ENCODE data around the gene HNRNPLL. TPM values are rescaled to one million over a fixed set of nuclear protein-coding genes. Genes with fewer than 3 reads are reported as not detected.
A peak's percentile ranks its signal among the peaks of the same experiment; 100 is the strongest.

Gene HNRNPLL
- total and polyA plus RNA-seq, 2 of the 13 experiments (the other 11 are each of a cell fraction or from before 2014, with no cell fraction given): 49.4 to 103 TPM

GRCh38 chr2:38603402-38604290 is 918 bp upstream of the HNRNPLL start (continued):
- peak; percentile 54 for TF ChIP-seq KMT2B (CRISPR knock-in tag; IDR thresholded peaks at IDR 0.05)
- peak; percentile 17; the same call in 1 of the 2 replicates for TF ChIP-seq PHF8 (CRISPR knock-in tag; IDR thresholded peaks at IDR 0.05)
- peak; percentile 45 for TF ChIP-seq ZGPAT (CRISPR knock-in tag; IDR thresholded peaks at IDR 0.05)
- TF ChIP-seq RNF219 (CRISPR knock-in tag; IDR thresholded peaks at IDR 0.05): peak; percentile 83; the same call in 1 of the 2 replicates
- no peak; the same call in 1 of the 2 replicates for TF ChIP-seq NR2F6 (IDR thresholded peaks at IDR 0.05)
- peak; percentile 58; the same call in 1 of the 2 replicates for TF ChIP-seq NR2F6 (CRISPR knock-in tag; IDR thresholded peaks at IDR 0.05)
- TF ChIP-seq KLF13 (CRISPR knock-in tag; IDR thresholded peaks at IDR 0.05): peak; percentile 94
- peak; percentile 78 for TF ChIP-seq KMT2A (CRISPR knock-in tag; IDR thresholded peaks at IDR 0.05)
- TF ChIP-seq MBNL3 (CRISPR knock-in tag; conservative IDR thresholded peaks at IDR 0.05): 0 out of 2 replicates have a peak, but pooled peaks have one; percentile 20
- TF ChIP-seq ZNF564 (CRISPR knock-in tag; IDR thresholded peaks at IDR 0.05): peak; percentile 47; the same call in 1 of the 2 replicates
- peak; percentile 39; the same call in 1 of the 2 replicates for TF ChIP-seq ZNF841 (CRISPR knock-in tag; IDR thresholded peaks at IDR 0.05; ENCODE audit: borderline replicate concordance)
- TF ChIP-seq CREB1 (IDR thresholded peaks at IDR 0.05): peak; percentile 19; the same call in 1 of the 2 replicates
- peak; percentile 62; the same call in 1 of the 2 replicates for TF ChIP-seq CREB1 (CRISPR knock-in tag; IDR thresholded peaks at IDR 0.05)
- TF ChIP-seq POLR2A (IDR thresholded peaks at IDR 0.05; ENCODE audit: insufficient read depth in 1 of 2, low read depth in 2 of 2, low read length in 2 of 2): no peak
- TF ChIP-seq ZNF292 (CRISPR knock-in tag; IDR thresholded peaks at IDR 0.05; ENCODE audit: borderline replicate concordance, low read depth): peak; percentile 65
- peak; percentile 69 for TF ChIP-seq GATAD2A (CRISPR knock-in tag; IDR thresholded peaks at IDR 0.05)
- TF ChIP-seq RORA (CRISPR knock-in tag; IDR thresholded peaks at IDR 0.05): no peak
- TF ChIP-seq ZFP90 (CRISPR knock-in tag; IDR thresholded peaks at IDR 0.05; ENCODE audit: borderline replicate concordance): 0 out of 2 replicates have a peak, but pooled peaks have one; percentile 12
- peak; percentile 70; the same call in 1 of the 2 replicates for TF ChIP-seq ZBTB44 (CRISPR knock-in tag; IDR thresholded peaks at IDR 0.05)
- TF ChIP-seq ZNF644 (CRISPR knock-in tag; IDR thresholded peaks at IDR 0.05; ENCODE audit: low read depth): peak; percentile 99
- peak; percentile 42; the same call in 1 of the 2 replicates for TF ChIP-seq ZNF747 (CRISPR knock-in tag; IDR thresholded peaks at IDR 0.05; ENCODE audit: borderline replicate concordance)
- no peak for TF ChIP-seq LBX2 (CRISPR knock-in tag; IDR thresholded peaks at IDR 0.05; ENCODE audit: borderline replicate concordance)
- TF ChIP-seq ZEB1 (IDR thresholded peaks at IDR 0.05; ENCODE audit: insufficient replicate concordance, low read depth): no peak
- peak; percentile 55 for TF ChIP-seq FOSL2 (CRISPR knock-in tag; IDR thresholded peaks at IDR 0.05)
- TF ChIP-seq ZNF230 (CRISPR knock-in tag; IDR thresholded peaks at IDR 0.05): peak; percentile 78; the same call in 1 of the 2 replicates
- TF ChIP-seq KDM5A (IDR thresholded peaks at IDR 0.05; ENCODE audit: borderline replicate concordance, low read length): peak; percentile 12
